Measurements from ENCODE around the gene EME2.

The EME2 gene

GRCh38 chr16:1821861-1822611 is 49.4 kb downstream of the EME2 start:
- no peak for DNase-seq

GRCh38 chr16:1822801-1823200 is 50.2 kb downstream of the EME2 start:
- no peak for DNase-seq

- no peak for DNase-seq
Observed at GRCh38 chr16:1823821-1824220, 51.2 kb downstream of the EME2 start.

GRCh38 chr16:1825381-1825863 is 52.8 kb downstream of the EME2 start:
- no peak for DNase-seq
